Measurements from ENCODE around the gene ANKFN1.

Gene ANKFN1

DNA sequence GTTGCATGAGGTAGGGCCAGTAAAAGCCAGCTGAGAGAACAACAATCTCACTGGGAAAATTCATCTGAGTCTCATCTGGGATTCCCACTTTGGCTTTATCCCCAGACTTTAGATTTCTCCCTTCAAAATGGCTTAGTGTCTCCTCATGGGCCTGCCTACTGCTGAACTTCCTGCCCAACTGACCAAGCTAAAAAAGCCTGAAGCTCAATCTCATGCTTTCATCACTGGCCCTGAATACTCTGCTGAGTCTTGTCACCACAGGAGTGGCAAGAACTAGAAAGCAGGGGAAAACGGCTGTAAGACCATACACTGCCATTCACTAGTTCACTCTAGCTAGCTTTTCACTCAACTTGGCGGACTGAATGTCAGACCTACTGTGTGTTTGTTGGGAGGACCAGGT is 343.9 kb downstream of the ANKFN1 start:
- DNase-seq (ENCODE audit: low read depth) = no peak
- TF ChIP-seq, protein P1, sequence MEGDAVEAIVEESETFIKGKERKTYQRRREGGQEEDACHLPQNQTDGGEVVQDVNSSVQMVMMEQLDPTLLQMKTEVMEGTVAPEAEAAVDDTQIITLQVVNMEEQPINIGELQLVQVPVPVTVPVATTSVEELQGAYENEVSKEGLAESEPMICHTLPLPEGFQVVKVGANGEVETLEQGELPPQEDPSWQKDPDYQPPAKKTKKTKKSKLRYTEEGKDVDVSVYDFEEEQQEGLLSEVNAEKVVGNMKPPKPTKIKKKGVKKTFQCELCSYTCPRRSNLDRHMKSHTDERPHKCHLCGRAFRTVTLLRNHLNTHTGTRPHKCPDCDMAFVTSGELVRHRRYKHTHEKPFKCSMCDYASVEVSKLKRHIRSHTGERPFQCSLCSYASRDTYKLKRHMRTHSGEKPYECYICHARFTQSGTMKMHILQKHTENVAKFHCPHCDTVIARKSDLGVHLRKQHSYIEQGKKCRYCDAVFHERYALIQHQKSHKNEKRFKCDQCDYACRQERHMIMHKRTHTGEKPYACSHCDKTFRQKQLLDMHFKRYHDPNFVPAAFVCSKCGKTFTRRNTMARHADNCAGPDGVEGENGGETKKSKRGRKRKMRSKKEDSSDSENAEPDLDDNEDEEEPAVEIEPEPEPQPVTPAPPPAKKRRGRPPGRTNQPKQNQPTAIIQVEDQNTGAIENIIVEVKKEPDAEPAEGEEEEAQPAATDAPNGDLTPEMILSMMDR (IDR thresholded peaks at IDR 0.05; ENCODE audit: control insufficient read depth, insufficient read depth, low read depth, low read length, missing control alignments) = no peak
- H3K4me3 ChIP-seq (ENCODE audit: control insufficient read depth, low read depth, low read length) = no peak overlapping the region

DNA sequence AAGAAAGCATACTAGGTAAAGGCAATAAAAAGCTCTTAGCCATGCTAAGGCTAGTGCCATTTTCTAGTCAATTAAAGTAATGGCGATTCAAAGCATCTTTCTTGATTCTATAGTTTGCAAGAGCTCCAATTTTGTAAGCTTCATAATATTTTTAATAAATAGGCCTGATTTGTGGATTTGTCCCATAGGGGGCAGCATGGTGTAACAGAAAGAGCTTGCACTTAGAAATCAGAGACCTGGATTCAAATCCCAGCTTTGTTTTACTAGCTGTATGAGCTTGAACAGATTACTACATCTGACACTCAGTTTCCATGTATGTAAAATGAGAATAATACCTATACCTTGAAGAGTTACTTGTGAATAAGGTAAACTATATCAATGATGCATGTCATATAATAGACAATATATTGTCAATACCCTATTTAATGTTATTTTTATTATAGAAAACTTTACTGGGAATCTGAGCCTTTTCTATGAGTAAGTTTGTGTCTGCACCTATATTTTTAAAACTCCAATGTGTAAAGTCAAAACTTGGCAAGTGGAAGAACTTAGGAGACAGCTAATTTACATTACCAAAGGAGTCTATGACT is 346.6 kb downstream of the ANKFN1 start:
- no peak for DNase-seq (ENCODE audit: low read depth)
- no peak overlapping the region for H3K4me3 ChIP-seq (ENCODE audit: control insufficient read depth, low read depth, low read length)
- TF ChIP-seq, protein P1 (IDR thresholded peaks at IDR 0.05; ENCODE audit: control insufficient read depth, insufficient read depth, low read depth, low read length, missing control alignments) = peak; percentile 31

DNA sequence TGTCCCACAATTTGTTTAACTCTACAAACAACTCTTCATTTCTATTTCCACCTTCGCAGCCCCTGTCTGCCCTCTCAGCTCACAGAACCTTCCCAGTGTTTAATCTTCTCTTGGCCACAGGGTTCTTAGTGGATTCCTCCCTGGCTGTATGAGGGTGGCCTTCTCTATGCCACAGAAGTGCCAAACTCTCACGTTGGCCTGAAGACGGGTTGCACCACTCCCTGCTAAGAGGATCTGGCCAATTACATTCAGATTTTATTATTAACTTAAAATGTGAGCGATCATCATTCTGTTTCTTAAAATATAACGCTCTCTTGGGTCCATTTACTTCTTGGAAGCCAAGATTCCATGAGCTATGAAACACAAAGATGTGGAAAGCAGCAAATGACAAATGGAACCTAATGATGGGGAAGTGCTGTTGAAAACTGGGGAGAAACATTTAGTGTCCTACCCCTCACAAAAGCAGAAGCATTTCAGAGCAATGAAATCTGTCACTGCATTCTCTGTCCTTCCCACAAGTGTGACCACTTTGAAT is 348.9 kb downstream of the ANKFN1 start:
- TF ChIP-seq, protein P1 (IDR thresholded peaks at IDR 0.05; ENCODE audit: control insufficient read depth, insufficient read depth, low read depth, low read length, missing control alignments) = no peak
- DNase-seq (ENCODE audit: low read depth) = no peak

DNA sequence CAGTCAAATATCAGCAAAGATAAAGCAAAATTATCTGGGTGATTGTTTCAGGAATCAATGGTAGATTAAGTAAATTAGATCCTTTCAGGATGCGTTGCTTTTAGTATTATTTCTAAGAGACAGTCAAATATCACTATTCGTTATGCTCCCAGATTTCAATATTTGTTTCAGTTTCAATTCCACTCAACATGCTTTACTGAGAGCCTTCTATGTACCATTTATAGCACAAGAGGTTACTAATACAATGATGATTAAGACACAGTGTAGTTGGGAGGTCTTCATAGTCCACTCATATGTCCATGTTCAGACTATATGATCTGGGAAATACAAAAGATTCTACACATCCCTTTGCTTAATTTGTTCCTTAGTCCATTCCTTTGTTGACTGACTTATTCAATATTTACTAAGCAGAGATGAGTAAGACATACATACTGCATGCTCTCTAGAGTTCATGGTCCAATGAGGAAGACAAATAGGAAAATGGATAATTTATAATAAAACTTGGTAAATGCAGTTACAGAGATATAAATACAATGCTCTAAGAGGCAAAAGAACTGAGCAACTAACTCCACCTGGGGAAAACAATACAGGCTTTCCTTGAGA is 352.0 kb downstream of the ANKFN1 start:
- TF ChIP-seq, protein P1 (IDR thresholded peaks at IDR 0.05; ENCODE audit: control insufficient read depth, insufficient read depth, low read depth, low read length, missing control alignments) = no peak
- no peak overlapping the region for H3K4me3 ChIP-seq (ENCODE audit: control insufficient read depth, low read depth, low read length)
- DNase-seq (ENCODE audit: low read depth) = no peak

More for the DNA sequence above, 348.9 kb downstream of the ANKFN1 start:
- H3K4me3 ChIP-seq (ENCODE audit: control insufficient read depth, low read depth, low read length) = no peak overlapping the region

DNA sequence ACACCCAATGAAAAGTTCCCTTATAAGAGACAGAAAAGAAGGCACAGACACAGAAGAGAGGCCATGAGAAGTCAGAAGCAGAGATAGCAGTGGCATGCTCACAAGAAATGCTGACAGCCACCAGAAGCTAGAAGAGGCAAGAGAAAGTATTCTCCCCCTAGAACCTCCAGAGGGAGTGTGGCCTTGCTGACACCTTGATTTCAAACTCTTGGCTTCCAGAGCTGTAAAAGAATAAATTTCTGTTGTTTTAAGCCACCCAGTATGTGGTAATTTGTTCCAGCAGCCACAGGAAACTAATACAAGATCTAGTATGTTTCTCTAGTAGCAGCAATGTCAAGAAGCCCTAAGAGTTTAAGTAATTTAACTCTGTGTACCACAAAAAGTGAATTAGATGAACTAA is 353.1 kb downstream of the ANKFN1 start:
- DNase-seq (ENCODE audit: low read depth) = no peak
- TF ChIP-seq, protein P1 (IDR thresholded peaks at IDR 0.05; ENCODE audit: control insufficient read depth, insufficient read depth, low read depth, low read length, missing control alignments) = no peak
- no peak overlapping the region for H3K4me3 ChIP-seq (ENCODE audit: control insufficient read depth, low read depth, low read length)

DNA sequence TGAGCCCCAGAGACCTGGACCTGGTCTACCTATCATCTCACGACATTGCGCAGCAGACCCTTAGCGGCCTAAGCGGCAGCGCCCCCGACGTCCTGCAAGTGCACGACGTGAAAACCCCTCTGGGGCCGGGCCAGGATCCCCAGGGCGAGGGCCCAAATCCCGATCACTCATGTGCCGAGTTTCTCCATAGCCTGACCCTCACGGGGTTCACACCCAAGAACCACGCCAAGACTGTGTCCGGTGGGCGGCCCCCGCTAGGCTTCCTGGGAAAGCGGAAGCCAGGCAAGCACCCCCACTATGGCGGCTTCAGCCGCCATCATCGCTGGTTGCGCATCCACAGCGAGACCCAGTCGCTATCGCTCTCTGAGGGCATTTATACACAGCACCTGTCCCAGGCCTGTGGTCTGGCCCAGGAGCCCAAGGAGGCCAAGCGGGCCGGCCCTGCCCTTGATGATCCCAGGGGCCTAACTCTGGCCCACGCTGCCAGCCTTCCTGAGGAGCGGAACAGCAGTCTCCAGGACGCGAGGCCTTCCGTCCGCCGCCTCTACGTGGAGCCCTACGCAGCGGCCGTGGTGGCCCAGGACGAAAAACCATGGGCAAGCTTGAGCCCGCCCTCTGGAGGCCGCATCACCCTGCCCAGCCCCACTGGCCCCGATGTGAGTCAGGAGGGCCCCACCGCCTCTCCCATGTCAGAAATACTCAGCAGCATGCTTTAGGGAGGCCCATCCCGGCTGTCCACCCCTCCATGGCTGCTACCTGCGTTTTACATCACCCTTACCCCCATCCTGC is 357.5 kb downstream of the ANKFN1 start:
- H3K4me3 ChIP-seq (ENCODE audit: control insufficient read depth, low read depth, low read length) = no peak overlapping the region
- TF ChIP-seq, protein P1 (IDR thresholded peaks at IDR 0.05; ENCODE audit: control insufficient read depth, insufficient read depth, low read depth, low read length, missing control alignments) = no peak
- DNase-seq (ENCODE audit: low read depth) = no peak
